ENCODE measurements around the gene CEMIP. TPM values are rescaled to one million over a fixed set of nuclear protein-coding genes. Genes with fewer than 3 reads are reported as not detected.

Gene CEMIP
- total RNA-seq, 6 donors from 2014 or later: 0.59 to 38.8 (median 5.7) TPM

DNA sequence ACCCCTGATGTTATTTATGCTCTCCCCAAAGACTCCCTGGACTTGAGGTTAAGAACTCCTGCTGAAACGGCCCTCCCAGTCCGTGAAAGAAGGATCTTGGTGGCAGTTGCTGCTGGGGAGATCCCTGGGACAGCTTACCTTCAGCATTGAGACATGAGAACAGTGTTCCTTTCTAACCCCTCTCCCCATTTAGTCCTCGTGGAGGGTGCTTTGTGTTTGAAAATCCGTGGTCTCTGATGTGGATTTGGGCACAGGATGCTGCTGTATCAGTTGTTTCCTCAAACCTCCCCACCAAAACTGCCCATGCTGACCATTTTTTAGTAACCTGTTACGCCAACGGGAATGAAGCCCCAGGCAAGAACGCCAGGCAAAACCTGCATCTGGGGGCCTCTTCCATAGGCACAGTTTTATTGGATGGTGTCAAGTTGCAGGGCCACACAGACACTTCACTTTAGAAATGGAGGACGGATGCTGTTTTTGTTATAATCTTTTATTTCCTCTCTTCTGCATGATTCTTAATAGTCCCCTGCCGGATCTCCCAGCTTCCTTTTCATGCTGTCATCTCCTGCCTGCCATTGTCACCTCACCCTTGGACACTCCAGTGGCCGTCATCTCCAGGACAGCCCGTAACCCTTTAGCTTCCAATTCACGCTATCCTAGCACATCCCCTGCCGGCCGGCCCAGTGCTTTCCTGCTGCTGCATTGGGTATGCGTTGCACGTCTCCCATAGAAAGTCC lies 31.7 kb upstream of the CEMIP start:
- H3K36me3 ChIP-seq: peaks cover 0 to 14% (median 3%) of the 10 kb centered on the region in 4 donors
- ATAC-seq (ENCODE audit: low FRiP score in 2 of 2): no peak

DNA sequence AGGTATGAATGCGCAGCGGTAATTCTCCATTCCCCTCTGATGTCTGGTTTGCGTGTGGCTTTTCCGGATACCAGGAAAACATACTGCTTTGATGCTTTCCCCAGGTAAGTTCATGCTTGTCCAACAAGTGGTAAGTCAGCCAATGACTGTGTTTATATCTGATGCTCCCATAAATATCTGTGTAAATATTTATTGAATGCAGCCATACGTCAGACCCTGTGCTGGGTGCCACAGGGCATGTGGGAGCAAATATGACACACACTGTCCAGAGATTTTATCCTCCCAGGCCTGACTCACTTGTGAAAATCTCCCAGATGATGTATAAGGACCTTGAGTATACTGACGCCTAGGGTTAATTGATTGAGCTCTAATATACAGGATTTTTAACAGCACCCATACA lies 29.6 kb upstream of the CEMIP start:
- no peak overlapping the region for H3K4me3 ChIP-seq
- WGBS, 2 donors: 87 to 90% methylated on average over 6 of the region's 6 CpGs
- no peak for ATAC-seq (ENCODE audit: low FRiP score in 2 of 2)

More for the DNA sequence above, 31.7 kb upstream of the CEMIP start:
- TF ChIP-seq EP300 (IDR thresholded peaks at IDR 0.05): no peak
- TF ChIP-seq POLR2AphosphoS5 (IDR thresholded peaks at IDR 0.05): no peak
- TF ChIP-seq, protein P1, sequence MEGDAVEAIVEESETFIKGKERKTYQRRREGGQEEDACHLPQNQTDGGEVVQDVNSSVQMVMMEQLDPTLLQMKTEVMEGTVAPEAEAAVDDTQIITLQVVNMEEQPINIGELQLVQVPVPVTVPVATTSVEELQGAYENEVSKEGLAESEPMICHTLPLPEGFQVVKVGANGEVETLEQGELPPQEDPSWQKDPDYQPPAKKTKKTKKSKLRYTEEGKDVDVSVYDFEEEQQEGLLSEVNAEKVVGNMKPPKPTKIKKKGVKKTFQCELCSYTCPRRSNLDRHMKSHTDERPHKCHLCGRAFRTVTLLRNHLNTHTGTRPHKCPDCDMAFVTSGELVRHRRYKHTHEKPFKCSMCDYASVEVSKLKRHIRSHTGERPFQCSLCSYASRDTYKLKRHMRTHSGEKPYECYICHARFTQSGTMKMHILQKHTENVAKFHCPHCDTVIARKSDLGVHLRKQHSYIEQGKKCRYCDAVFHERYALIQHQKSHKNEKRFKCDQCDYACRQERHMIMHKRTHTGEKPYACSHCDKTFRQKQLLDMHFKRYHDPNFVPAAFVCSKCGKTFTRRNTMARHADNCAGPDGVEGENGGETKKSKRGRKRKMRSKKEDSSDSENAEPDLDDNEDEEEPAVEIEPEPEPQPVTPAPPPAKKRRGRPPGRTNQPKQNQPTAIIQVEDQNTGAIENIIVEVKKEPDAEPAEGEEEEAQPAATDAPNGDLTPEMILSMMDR (IDR thresholded peaks at IDR 0.05): no peak
- no peak for TF ChIP-seq POLR2A (IDR thresholded peaks at IDR 0.05)
- WGBS, 2 donors: 60 to 70% methylated on average over 16 of the region's 16 CpGs
- peak in 1 of 2 donors; percentile 5 for DNase-seq
- Histone ChIP-seq H3K9me3 (no peaks in the 10 kb centered on the region), H3K27me3 (no peaks in the 10 kb centered on the region), H3K27ac (peak overlapping the region in 2 of 4 donors; percentile 9 to 15), H3K4me1 (peaks cover 29 to 63% (median 44%) of the 10 kb centered on the region in 4 donors), H3K4me3 (no peak overlapping the region)

GRCh38 chr15:80750575-80750974 lies 28.6 kb upstream of the CEMIP start:
- 79 to 85% methylated on average over 4 of the region's 4 CpGs for WGBS, 2 donors
- DNase-seq (no peak), ATAC-seq (ENCODE audit: low FRiP score in 2 of 2) (no peak)
- Histone ChIP-seq H3K4me3 (no peak overlapping the region), H3K27ac (peak overlapping the region in 1 of 4 donors; percentile 42), H3K4me1 (peaks cover 3 to 39% (median 28%) of the 10 kb centered on the region in 4 donors), H3K9me3 (no peaks in the 10 kb centered on the region), H3K27me3 (no peaks in the 10 kb centered on the region), H3K36me3 (peaks cover 0 to 21% (median 6%) of the 10 kb centered on the region in 4 donors)
- TF ChIP-seq, protein P1 (IDR thresholded peaks at IDR 0.05): no peak
- TF ChIP-seq EP300 (IDR thresholded peaks at IDR 0.05) (no peak), POLR2A (IDR thresholded peaks at IDR 0.05) (no peak), POLR2AphosphoS5 (IDR thresholded peaks at IDR 0.05) (no peak)

More for the DNA sequence above, 29.6 kb upstream of the CEMIP start:
- Histone ChIP-seq H3K27me3 (no peaks in the 10 kb centered on the region), H3K36me3 (peaks cover 0 to 21% (median 5%) of the 10 kb centered on the region in 4 donors), H3K4me1 (peaks cover 11 to 46% (median 35%) of the 10 kb centered on the region in 4 donors), H3K27ac (peak overlapping the region in 1 of 4 donors; percentile 42), H3K9me3 (no peaks in the 10 kb centered on the region)
- TF ChIP-seq, protein P1 (IDR thresholded peaks at IDR 0.05): no peak
- TF ChIP-seq EP300 (IDR thresholded peaks at IDR 0.05): peak in 1 of 4 donors; percentile 47
- no peak for DNase-seq

DNA sequence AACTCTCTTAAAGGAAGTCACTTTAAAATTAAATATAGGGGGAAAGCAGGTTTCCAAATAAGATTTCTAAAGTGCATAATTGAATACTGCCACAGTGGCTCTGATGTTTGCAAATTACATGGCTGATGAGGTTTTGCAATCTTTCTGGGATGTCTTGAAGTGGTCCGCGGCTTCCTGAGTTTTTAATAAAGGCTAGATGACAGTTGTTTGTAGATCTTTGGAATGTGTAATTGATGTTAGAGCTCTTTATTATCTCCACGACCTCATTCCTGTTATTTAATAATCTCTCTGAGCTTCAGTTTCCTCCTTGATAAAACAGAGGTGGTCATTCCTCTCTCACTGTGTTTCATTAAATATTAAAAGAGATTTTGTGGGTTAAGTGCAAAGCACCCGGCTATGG lies 27.0 kb upstream of the CEMIP start:
- ATAC-seq (ENCODE audit: low FRiP score in 2 of 2): no peak
- H3K9me3 ChIP-seq: no peaks in the 10 kb centered on the region
- no peak for DNase-seq
- TF ChIP-seq POLR2A (IDR thresholded peaks at IDR 0.05) (no peak), EP300 (IDR thresholded peaks at IDR 0.05) (no peak), POLR2AphosphoS5 (IDR thresholded peaks at IDR 0.05) (no peak)
- TF ChIP-seq, protein P1 (IDR thresholded peaks at IDR 0.05): no peak
- H3K4me1 ChIP-seq: peaks cover 3 to 39% (median 26%) of the 10 kb centered on the region in 4 donors
- 28 to 39% methylated on average over 4 of the region's 4 CpGs for WGBS, 2 donors
- no peaks in the 10 kb centered on the region for H3K27me3 ChIP-seq
- H3K4me3 ChIP-seq: no peak overlapping the region
- peaks cover 0 to 26% (median 6%) of the 10 kb centered on the region in 4 donors for H3K36me3 ChIP-seq
- H3K27ac ChIP-seq: peak overlapping the region in 3 of 4 donors; percentile 21 to 45 (median 43)
